Embryonic facial prominence (tissue), 1 donor: ENCODE measurements around the gene TRPV6.

Source experiments
- DNase-seq: peaks from one replicate; pipeline ENCODE4 v3.0.0-alpha.2; 2016; ENCODE audit errors: extremely low spot score

TRPV6 gene

DNA sequence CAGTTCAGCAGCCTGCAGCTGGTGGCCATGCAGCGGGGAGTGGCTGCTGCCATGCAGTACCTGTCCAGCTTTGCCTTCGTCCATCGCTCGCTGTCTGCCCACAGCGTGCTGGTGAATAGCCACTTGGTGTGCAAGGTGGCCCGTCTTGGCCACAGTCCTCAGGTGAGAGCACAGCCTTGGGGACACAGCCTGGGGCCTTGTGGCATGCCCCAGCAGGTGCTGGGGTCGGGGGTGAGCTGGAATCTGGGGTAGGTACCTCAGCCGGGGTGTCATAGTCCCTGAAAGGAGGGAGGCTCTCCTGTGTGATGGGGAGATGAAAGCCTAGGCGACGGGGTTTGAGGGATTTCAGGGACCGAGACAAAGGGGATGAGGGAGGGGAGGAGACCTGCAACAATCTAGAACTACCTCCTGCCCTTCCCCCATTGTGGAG, 16.5 kb downstream of the TRPV6 start:
- DNase-seq = no peak

DNA sequence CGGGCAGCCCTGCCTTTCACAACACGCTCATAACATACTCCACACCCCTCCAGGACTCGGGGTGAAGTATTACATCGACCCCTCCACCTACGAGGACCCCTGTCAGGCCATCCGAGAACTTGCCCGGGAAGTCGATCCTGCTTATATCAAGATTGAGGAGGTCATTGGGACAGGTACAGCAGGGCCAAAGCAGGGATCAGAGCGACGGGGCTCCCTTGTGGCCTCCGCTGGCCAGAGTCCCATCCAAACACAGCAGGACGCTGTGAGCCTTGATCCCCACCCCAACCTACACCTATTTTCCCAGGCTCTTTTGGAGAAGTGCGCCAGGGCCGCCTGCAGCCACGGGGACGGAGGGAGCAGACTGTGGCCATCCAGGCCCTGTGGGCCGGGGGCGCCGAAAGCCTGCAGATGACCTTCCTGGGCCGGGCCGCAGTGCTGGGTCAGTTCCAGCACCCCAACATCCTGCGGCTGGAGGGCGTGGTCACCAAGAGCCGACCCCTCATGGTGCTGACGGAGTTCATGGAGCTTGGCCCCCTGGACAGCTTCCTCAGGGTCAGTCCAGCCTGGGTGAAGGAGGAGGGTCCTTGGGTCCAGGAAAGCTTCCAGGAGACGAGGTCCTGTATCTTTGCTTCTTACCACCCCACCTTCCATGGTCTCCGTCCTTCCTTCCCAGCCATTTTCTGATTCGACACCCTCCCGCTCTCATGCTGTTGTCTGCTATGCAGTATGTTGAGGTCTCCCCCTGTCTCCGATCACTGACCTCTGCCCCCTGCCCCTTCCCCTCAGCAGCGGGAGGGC, 17.2 kb downstream of the TRPV6 start:
- no peak for DNase-seq

DNA sequence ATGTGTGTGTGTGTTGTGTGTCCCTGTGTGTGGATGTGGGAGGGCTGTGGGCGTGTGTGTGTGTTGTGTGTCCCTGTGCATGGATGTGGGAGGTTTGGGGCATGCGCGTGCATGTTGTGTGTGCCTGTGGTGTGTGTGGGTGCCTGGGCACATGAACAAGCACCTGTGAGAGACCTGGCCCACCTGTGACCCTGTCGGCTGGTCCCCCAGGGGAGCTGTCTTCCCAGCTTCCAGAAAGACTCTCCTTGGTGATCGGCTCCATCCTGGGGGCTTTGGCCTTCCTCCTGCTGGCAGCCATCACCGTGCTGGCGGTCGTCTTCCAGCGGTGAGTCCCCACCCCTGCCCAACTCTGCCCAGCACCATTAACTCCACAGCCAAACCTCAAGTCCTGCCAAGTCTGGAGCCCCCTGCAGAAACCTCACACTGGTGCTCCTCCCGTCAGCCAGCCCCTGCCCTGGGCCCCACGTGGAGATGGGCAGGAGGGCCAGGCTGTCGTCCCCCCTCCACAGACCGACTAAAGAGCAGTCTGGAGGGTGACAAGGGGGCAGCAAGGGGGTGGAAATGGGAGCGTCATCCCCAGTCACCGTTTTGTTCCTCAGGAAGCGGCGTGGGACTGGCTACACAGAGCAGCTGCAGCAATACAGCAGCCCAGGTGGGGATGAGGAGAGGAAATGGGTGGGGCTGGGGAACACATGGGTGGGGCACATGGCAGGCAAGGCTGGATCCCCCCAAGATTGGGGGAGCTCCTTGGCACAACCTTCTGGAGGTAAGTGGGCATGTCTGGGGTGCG, 18.0 kb downstream of the TRPV6 start:
- DNase-seq = no peak

DNA sequence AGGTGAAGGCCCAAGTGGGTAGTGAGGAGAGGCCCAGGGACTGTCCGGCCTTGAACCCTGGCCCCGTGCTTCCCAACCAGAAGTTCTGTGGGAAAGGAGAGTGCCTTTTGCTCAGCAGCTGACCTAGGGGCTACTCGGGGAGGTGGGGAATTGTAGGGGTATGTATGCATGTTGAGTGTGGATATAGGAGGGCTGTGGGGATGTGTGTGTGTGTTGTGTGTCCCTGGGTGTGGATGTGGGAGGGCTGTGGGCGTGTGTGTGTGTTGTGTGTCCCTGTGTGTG, 18.5 kb downstream of the TRPV6 start:
- DNase-seq = no peak

DNA sequence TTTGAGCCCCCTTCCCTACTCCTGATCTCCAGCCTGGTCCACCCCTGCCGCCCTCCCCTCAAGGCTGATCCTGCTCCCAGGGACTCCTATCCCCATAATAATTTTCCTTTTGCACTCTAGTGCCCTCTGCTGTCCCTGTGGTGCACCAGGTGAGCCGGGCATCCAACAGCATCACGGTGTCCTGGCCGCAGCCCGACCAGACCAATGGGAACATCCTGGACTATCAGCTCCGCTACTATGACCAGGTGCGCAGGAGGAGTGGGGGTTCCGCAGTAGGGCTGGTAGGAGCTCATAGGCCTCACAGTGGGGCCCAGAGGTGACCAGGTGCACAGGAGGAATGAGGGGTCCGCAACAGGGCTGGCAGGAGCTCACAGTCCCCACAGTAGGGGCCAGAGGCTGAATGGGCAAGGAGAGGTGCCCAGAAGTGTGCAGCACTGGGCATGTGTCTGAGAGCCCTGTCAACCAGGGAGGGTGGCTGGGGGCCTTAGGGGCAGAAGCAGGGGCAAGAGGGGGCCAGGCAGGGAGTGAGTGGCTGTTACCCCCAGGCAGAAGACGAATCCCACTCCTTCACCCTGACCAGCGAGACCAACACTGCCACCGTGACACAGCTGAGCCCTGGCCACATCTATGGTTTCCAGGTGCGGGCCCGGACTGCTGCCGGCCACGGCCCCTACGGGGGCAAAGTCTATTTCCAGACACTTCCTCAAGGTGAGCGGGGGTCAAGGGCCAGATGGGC, 19.0 kb downstream of the TRPV6 start:
- no peak for DNase-seq

DNA sequence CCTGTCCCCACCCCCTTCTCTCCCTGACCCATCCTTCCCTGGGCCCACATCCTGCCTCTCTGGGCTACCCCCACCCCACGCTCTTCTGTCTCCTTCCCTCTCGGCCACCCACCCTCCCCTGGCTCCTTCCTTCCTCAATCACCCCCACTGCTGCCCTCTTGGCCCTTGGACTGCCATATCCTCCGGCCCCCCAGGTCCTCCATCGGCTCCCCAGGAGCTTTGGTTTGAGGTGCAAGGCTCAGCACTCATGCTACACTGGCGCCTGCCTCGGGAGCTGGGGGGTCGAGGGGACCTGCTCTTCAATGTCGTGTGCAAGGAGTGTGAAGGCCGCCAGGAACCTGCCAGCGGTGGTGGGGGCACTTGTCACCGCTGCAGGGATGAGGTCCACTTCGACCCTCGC, 19.8 kb downstream of the TRPV6 start:
- no peak for DNase-seq

DNA sequence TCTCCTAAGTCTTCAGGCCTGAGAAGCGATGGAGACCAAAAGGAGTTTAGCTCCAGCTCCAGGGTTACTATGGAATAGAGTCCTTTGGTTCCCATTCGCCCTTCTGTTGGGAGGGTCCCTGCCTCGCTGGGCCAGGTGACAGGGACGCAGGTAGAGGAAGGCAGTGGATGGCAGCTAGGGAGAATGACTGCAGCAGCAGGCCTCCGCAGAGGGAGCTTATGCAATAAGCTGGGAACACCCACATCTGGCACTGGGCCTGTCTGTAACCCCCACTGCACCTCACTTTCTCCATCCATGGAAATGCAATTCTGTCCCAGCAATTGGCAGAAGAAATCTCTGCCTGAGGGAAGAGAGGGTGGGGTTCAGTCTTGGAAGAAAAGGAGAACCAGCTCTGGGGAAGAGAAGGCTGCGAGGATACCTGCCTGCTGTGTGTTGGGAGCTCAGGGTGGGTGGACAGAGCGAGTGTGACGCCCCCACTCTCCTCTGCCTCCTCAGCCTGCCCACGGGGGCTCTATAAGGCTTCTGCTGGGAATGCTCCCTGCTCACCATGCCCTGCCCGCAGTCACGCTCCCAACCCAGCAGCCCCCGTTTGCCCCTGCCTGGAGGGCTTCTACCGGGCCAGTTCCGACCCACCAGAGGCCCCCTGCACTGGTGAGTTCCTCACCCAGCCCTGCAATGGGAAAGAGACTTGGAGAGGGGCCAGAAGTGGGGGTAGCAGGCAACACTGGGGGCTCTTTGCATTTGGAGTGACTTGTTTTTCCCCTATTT, 20.4 kb downstream of the TRPV6 start:
- no peak for DNase-seq

DNA sequence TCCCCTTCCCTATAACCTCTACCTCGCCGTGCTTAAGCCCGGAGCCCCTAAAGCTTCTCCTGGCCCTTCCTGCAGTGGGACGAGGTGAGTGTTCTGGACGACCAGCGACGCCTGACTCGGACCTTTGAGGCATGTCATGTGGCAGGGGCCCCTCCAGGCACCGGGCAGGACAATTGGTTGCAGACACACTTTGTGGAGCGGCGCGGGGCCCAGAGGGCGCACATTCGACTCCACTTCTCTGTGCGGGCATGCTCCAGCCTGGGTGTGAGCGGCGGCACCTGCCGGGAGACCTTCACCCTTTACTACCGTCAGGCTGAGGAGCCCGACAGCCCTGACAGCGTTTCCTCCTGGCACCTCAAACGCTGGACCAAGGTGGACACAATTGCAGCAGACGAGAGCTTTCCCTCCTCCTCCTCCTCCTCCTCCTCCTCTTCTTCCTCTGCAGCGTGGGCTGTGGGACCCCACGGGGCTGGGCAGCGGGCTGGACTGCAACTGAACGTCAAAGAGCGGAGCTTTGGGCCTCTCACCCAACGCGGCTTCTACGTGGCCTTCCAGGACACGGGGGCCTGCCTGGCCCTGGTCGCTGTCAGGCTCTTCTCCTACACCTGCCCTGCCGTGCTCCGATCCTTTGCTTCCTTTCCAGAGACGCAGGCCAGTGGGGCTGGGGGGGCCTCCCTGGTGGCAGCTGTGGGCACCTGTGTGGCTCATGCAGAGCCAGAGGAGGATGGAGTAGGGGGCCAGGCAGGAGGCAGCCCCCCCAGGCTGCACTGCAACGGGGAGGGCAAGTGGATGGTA, 21.5 kb downstream of the TRPV6 start:
- no peak for DNase-seq

DNA sequence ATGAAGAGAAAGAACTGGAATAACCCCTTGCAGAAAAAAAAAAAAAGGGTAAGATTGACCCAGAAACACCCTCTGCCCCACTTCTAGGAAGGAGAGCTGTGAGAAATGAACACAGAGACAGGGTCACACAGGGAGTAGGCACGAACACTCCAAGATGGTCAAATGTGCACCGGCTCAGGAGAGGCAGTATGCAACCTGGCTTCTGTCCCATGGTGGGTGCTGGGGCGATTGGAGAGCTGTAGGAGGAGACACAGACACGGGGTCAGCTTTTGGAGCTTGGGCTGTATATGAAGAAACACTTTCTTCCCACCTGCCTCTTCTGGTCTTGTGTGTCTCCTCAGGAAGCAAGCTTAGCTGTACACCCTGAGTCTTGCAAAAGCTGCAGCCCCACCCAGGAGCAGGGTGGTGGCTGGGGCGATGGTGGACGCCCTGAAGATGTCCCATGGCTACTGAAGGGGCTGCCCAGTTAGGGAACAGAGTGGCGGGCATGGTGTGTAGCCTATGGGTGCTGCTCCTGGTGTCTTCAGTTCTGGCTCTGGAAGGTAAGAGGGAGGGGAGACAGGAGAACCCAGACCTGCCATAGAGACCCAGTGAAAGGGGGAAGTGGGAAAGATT, 22.7 kb downstream of the TRPV6 start:
- no peak for DNase-seq

DNA sequence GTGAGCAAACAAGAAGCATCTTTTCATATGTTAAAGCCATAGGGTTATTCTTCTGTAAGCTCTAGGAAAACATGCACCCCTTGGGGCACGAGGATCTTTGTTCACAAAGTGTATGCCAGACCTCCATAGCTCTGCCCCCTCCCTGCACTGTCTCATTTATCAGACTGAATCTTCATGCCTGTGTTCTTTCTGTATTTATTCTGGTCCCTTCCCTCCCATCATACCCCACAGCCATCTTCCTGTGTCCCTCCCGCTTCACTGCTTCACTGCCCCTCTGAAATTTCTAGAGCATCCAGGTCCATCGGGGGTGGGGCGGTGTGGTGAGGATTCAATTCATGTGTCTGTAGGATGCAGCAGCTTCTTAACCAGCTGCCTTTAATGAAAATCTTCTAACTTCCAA, 23.2 kb downstream of the TRPV6 start:
- no peak for DNase-seq

DNA sequence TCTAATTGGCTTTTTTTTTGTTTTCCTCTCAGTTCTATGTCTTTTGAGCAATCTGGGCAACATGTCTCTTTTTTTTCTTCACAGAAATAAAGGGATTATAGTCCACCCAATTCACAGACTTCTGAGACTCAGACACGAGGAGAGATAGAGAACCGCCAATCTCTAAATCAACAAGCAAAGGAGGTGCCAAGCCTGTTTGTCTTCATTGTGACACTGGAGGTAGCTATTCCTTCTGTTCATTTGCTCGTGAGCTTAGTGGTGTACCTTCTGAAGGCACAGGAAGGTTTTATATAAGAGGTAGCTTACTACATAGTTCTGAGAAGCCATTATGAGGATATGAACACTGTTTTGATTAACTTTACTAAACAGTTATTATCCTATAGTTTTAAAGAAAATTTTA, 24.6 kb downstream of the TRPV6 start:
- DNase-seq = no peak

DNA sequence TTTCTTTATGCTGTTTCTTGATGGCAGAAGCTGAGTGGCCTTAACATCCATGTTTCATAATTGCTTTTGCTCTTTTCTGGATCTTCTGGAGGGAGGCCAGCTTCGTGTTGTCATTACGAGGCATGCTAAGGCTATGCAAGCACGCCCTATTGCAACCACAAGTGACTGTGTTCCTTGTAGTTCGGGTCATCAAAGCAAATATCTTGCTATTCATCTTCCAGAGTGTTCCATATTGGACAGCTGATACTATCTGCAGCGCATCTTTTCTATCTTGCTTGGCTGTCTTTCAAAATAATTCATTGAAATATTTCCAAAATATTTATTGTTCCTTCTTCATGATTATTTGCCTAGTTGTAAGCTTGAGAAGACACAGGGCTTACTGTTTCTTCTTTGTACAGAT, 25.7 kb downstream of the TRPV6 start:
- no peak for DNase-seq

DNA sequence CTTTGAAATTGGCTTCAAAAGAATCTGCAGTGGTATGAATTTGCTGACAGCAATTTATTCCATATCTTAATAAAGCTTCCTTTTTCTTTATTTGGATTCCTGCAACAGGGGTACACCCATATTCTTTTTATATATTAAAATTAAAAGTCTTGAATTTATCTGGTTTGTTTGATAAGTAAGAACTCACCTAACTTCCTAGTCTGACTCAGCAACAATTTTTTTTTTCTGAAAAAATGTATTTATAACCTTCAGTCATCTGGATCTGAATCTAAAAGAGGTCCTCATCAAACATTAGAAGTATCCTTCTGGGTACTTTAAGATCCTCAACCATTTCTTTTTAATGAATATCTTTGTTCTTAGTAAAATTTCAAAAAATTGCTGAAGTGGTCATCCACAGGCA, 26.1 kb downstream of the TRPV6 start:
- no peak for DNase-seq

DNA sequence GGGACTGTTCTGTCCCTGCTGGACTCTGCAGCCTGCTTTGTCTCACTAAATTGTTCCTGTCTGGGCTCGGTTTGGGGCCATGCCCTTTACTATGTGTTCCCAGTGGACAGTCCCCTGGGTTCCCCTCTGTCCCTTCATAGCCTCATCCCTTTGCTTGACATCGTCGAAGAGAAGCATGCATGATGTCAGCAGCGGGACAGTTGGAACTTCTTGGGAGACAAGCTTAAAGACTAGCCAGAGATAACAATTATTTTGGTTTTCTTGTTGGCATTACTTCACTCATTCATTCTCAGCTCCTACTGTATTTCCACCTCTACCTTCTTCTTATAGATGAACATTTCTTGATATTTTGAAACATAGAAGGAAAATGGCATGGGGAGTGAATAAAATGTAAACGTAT, 27.9 kb downstream of the TRPV6 start:
- DNase-seq = no peak

DNA sequence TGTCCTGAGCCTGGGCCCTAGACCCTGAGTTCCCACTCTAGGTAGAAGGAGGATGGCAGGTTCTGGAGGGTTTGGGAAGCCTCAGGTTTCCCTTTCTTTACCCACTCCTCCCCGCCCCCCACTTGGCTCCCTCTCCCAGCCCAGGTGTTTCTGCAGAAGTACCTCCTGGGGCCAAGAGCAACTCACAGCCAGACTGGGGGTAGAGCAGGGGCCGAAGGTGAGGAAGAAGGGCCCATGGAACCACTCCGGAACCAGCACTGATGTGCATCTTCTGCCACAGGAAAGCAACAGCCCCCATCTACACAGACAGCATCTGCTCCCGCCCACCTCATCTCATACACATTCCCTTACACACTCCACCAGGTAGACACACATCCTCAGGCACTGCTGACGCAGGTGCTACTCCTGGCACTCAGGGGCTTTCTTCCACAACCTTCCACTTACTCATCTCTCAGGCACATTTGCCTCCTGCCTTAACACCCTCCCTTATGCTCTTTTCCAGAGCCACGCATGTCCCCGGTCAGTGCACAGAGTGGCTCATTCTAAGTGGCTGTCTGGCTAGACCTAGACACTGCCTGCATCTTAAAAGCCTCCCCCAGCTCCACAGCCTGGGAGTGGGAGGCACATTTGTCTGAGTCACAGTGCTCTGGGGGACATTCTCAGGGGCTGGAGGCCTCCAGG, 28.8 kb downstream of the TRPV6 start:
- DNase-seq = no peak

DNA sequence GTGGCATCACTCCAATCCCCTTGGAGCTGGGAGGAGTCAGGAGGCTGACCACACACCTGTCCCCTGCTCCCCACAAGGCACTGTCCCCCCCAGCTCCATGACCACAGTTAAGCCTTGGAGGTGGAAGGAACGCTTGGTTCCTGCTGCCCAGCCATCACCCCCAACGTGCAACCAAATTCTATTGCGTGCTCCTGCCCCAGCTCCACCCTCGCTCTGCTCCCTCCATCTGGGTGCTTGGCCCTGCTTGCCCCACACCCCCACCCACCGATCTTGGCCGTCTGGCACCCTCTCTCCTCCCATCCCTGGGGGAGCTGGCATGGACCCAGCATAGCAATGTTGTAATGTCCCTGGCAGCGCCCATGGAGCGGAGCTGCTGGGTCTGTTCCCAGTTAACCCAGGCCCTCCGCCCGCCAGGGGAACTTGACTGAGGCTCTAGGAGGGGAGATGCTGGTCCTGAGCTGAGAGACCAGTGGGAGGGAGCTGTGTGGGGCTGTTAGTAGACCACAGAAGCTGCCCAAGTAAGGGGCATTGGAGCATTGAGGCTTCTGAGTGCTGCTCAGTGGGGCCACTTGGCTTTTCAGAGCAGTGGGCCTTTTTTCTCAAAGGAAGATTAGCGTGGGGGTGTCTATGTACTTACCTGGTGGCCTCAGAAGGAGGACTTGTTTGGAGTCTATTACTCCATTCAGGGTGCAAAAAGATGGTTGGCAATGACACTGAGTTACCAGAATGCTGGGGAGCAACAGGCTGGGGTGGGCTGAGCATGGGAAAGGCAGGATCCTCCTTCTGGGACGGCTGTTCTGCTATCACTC, 29.6 kb downstream of the TRPV6 start:
- no peak for DNase-seq

DNA sequence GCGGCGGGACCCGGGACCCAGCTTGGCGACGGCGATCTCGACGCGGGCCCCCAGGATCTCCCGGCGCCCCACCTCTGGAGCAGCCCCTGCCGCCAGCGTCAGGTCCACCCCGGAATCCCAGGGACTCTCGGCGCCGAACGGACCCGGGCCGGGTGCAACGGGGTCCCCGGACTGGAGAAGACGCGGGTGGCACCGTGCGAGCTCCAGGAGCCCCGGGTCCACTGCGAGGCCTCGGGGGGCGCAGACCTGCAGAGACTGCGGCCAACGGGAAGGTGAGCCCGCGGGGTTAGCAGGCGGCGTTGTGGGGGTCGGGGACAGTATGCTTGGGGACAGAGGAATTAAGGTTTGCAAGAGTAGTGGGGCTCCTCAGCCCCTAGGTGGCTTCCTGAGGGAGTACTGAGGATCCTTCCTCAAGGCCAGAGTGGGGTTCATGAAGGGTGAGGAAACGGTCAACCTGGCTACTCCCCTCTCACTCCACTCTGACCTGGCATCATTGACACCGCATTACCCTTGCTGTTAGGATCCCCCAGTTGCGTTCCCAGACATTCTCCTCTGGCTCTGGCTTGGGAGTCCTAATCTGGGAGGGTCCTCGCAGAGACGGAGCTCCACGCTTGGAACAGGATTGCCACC, 30.3 kb downstream of the TRPV6 start:
- DNase-seq = no peak

DNA sequence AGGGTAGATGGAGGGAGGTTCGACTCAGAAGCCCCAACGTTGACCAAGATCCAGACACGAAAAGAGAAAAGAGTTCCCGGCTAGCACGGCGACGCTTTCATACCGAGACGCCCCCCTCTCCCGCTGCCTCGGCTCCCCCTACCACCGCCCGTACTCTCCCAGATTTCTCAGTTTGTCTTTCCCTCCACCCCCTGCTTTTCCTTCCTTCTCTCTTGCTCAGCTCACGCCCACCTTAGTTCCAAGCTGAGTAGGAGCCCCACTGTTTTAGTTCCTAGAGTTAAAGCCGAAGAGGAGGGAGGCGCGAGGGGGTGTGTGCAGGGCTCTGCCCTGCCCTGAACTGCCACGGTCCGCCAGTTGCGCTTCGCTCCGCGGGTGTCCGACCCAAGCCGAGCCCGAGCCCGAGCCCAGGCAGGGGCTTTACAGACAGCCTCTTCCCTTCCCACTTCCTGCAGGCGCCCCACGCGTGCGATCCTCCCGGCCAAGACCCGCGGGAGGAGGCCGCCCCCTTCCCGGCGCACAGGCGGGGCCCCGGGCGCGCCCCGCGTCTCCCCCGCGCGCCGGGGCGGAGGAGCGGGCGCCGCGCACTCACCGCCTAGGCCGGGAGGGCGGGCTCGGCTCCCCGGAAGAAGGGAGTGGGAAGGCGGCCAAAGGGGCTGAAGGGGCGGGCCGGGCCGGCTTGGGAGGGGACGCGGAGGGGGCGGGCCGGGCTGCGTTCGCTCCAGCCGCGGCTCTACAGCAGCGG, 31.0 kb downstream of the TRPV6 start, which contains the start of gene EPHB6:
TSS of gene EPHB6 (plus strand) at position 705 of the 742 bp plus-strand sequence. CDS start 8,152 bp downstream, outside the sequence.
- peak; percentile 56 for DNase-seq
